Mesodermal cell (in vitro differentiated cells): Measurements from ENCODE around the gene IRF1. TPM values are rescaled to one million over a fixed set of nuclear protein-coding genes. Genes with fewer than 3 reads are reported as not detected.
A peak's percentile ranks its signal among the peaks of the same experiment; 100 is the strongest.
"Not testable (repeated sequence)": the region's sequence is repeated elsewhere in the genome, so short reads cannot be mapped to it uniquely, and the experiment has no call there.

ENCODE experiments used
- H3K27ac ChIP-seq: 2 replicates; pipeline ENCODE4 v1.7.0; 2013; ENCODE audit warnings: mild to moderate bottlenecking, low read depth, low read length, moderate library complexity; ENCODE audit not compliant: severe bottlenecking
- H3K36me3 ChIP-seq: 2 replicates; pipeline ENCODE4 v1.7.1; 2013; ENCODE audit warnings: mild to moderate bottlenecking, low read length, moderate library complexity; ENCODE audit not compliant: control insufficient read depth, insufficient read depth
- H3K4me1 ChIP-seq: one replicate; pipeline ENCODE4 v1.7.1; 2013; ENCODE audit warnings: mild to moderate bottlenecking, low read length; ENCODE audit not compliant: insufficient read depth, control insufficient read depth, poor library complexity, severe bottlenecking
- H3K4me3 ChIP-seq: 2 replicates; pipeline ENCODE4 v1.7.0; 2013; ENCODE audit warnings: low read length, control low read depth, mild to moderate bottlenecking; ENCODE audit not compliant: insufficient read depth, poor library complexity, severe bottlenecking; ENCODE audit errors: extremely low read depth
- H3K9me3 ChIP-seq: 2 replicates; pipeline ENCODE4 v1.7.1; 2013; ENCODE audit warnings: mild to moderate bottlenecking, low read length, moderate library complexity; ENCODE audit not compliant: control insufficient read depth
- WGBS, 2 experiments: methylation state at CpG; one replicate each; pipeline ENCODE4 v1.1.5; 2013; ENCODE audit warnings: missing lambda C conversion rate in 2 of 2; ENCODE audit not compliant: insufficient coverage in 2 of 2; 5-methylcytosine and 5-hydroxymethylcytosine counted together
- polyA plus RNA-seq, 2 experiments: library from polyadenylated mRNA; stranded (reverse); fragments of 50-300 nt; gene quantifications; one replicate each; pipeline ENCODE4 v1.2.3, GENCODE V29; 2013

The IRF1 gene
- polyA plus RNA-seq (2013, experiment 1 of 2) = 11.4 TPM
- 10.0 TPM for polyA plus RNA-seq (2013, experiment 2 of 2)

GRCh38 chr5:132490484-132491367 is at the start of gene IRF1:
Gene IRF1 (minus strand): TSS chr5:132490773. CDS start chr5:132489478, 1,295 bp downstream.
- no peaks in the 10 kb centered on the region for H3K9me3 ChIP-seq
- H3K4me1 ChIP-seq = peaks cover 23% of the 10 kb centered on the region
- H3K36me3 ChIP-seq = peaks cover 19% of the 10 kb centered on the region
- H3K4me3 ChIP-seq = peak within 1 kb of the TSS; percentile 66
- 0 to 2% methylated on average over 48 to 64 of the region's 87 CpGs for WGBS, 2 experiments
- H3K27ac ChIP-seq = peak within 1 kb of the TSS; percentile 80

- 87 to 94% methylated on average over 5 of the region's 5 CpGs for WGBS, 2 experiments
- Histone ChIP-seq H3K27ac (no peak overlapping the region), H3K9me3 (no peaks in the 10 kb centered on the region)
Measured at GRCh38 chr5:132540149-132540548, 49.6 kb upstream of the IRF1 start.

DNA sequence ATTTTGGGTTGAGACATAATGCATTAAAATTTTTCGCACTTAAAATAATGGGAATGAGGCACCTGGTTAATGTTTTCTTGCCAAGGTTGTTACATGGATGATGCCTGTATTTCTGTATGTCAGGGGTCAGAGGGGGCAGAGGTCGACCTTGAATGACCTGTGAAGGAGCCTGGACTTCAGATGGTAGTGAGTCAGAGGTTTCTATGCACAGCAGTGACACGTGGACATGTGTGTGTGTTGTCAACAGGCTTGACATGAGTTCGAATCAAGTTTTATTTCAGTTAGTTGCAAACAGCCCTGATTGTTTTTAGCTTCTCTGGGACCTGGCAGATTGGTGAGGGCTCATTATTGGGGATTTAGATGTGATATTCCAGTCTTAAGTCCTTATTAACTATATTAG is 49.1 kb upstream of the IRF1 start:
- H3K4me1 ChIP-seq = no peaks in the 10 kb centered on the region
- 86 to 96% methylated on average over 3 to 4 of the region's 4 CpGs for WGBS, 2 experiments

More at GRCh38 chr5:132540149-132540548, 49.6 kb upstream of the IRF1 start:
- H3K4me1 ChIP-seq = no peaks in the 10 kb centered on the region
- H3K4me3 ChIP-seq = no peak overlapping the region
- H3K36me3 ChIP-seq = no peaks in the 10 kb centered on the region

GRCh38 chr5:132530946-132531345 is 40.4 kb upstream of the IRF1 start:
- WGBS, 2 experiments = 100% methylated on average over 1 of the region's 4 CpGs; no CpG with 5 or more reads in 1 of the 2 experiments
- Histone ChIP-seq H3K27ac (no peak overlapping the region), H3K4me1 (no peaks in the 10 kb centered on the region), H3K9me3 (no peaks in the 10 kb centered on the region), H3K36me3 (no peaks in the 10 kb centered on the region), H3K4me3 (no peak overlapping the region)

More for the DNA sequence above, 49.1 kb upstream of the IRF1 start:
- no peaks in the 10 kb centered on the region for H3K9me3 ChIP-seq
- H3K27ac ChIP-seq = no peak overlapping the region
- H3K4me3 ChIP-seq = no peak overlapping the region
- H3K36me3 ChIP-seq = no peaks in the 10 kb centered on the region

DNA sequence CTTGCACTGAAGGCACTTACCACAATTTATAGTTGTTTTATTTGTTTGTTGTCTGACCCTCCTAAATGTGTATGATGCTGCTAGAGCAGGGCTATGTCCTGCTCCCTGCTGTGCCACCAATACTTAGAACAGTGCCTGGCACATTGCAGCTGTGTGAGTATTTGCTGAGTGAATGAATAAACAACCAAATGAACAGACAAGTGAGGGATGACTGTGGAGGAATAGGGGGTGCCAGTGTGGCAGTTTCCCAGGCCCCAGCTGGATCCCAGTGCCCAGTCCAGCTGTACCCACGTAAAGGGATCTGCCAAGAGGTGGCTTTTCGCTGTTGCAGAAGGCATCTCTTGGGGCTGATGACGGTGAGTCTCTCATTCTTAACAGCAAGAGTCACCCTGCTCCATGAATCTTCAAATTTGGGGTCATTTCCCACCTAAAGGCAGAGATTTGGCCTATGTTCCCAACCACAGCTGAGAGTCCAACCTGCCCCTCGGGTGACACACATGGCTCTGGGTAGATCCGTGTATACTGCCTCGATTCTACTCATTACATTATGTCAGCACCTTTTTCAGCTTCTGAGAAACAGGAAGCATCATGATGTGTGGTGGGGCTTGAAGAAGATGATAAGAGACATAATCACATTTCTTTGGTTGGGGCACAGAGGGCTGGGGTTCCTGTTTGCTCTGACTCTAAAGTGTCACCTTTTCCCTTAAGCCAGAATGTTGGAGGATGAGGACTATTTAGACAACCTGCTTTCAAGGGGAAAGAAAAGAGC is 38.5 kb upstream of the IRF1 start:
- Histone ChIP-seq H3K36me3 (no peaks in the 10 kb centered on the region), H3K9me3 (no peaks in the 10 kb centered on the region), H3K27ac (no peak overlapping the region), H3K4me3 (no peak overlapping the region), H3K4me1 (no peaks in the 10 kb centered on the region)
- 87 to 90% methylated on average over 3 to 5 of the region's 6 CpGs for WGBS, 2 experiments

DNA sequence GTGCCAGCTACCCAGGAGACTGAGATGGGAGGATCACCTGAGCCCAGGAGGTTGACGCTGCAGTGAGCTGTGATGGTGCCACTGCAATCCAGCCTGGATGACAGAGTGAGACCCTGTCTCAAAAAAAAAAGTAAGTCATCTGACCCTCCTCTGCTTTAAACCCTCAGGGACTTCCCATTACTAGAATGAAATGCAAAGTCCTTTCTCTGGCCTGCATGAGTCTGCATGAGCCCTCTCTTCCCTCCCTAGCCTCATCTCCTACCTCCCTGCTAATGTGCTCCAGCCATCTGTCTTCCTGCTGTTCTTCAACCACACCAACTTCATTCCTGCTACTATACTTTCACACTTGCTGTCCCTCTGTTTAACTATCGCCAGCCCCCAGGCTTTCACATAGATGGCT is 37.4 kb upstream of the IRF1 start:
- H3K4me1 ChIP-seq = no peaks in the 10 kb centered on the region
- H3K36me3 ChIP-seq = no peaks in the 10 kb centered on the region
- WGBS, 2 experiments = 81 to 96% methylated on average over 2 of the region's 2 CpGs

DNA sequence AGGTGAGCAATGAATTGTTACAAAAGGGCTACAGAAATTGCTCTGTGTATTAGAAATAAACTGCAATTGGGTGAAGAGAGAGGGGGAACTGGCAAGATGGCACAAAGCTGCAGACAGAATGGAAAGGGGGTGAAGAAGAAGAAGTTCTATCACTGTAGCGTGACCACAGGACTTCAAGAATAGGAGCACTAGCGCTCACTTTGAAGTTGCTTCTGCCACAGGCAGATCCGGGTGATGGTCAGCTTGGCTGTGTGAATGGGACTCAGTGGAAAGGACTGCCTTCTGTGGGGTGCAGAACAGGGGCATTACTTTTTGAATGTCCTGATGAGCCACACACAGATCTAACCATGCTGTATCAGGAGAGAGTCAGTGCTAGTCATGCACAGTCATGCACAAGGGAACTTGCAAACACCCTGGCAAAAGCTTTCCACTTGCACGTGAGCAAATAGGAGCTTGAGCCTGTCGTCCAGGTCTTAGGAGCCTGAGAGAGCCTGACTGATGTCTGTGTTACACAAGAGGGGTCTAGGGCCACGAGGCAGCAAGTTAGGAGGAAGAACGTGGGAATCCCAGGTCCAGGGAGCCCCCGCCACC is 36.5 kb upstream of the IRF1 start:
- WGBS, 2 experiments = 80% methylated on average over 8 of the region's 8 CpGs

More for the DNA sequence above, 37.4 kb upstream of the IRF1 start:
- no peak overlapping the region for H3K4me3 ChIP-seq
- H3K9me3 ChIP-seq = no peaks in the 10 kb centered on the region
- no peak overlapping the region for H3K27ac ChIP-seq

DNA sequence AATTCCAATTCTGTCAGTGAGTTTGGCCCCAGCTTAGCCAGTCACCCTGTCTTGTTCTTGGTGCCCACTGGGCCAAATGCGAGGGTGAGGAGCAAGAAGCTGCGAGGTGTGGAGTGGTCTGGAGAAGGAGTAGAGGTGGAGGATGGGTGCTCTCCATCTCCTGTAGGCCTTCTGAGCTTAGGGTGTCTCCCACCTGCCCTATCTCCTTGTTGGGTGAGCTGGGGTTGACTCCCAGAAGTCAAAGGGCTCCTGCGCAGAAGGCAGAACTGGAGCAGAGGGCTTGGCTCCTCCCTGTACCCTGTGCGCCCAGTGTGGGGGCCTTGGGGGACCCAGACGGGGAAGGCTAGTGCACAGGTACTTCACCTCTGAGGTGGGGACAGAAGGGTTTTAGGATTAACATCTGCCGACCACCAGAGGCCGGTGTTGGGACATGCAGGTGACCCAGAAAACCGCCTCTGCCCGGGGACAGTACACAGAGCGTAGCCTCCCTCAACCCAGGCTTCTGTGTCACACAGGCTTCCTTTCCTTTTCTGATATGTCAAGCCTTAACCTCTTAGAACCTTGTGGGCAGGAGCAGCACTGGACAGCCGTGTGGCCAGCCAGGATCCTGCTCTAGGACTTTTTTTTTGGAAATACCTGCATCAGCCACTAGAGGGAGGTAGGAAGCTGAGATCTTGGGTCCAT is 35.9 kb upstream of the IRF1 start:
- no peaks in the 10 kb centered on the region for H3K4me1 ChIP-seq
- WGBS, 2 experiments = 23 to 32% methylated on average over 8 to 9 of the region's 11 CpGs
- H3K4me3 ChIP-seq = no peak overlapping the region
- H3K9me3 ChIP-seq = no peaks in the 10 kb centered on the region
- no peaks in the 10 kb centered on the region for H3K36me3 ChIP-seq
- H3K27ac ChIP-seq = no peak overlapping the region

More for the DNA sequence above, 36.5 kb upstream of the IRF1 start:
- no peaks in the 10 kb centered on the region for H3K9me3 ChIP-seq
- H3K4me1 ChIP-seq = no peaks in the 10 kb centered on the region
- no peak overlapping the region for H3K4me3 ChIP-seq
- no peak overlapping the region for H3K27ac ChIP-seq
- H3K36me3 ChIP-seq = no peaks in the 10 kb centered on the region

DNA sequence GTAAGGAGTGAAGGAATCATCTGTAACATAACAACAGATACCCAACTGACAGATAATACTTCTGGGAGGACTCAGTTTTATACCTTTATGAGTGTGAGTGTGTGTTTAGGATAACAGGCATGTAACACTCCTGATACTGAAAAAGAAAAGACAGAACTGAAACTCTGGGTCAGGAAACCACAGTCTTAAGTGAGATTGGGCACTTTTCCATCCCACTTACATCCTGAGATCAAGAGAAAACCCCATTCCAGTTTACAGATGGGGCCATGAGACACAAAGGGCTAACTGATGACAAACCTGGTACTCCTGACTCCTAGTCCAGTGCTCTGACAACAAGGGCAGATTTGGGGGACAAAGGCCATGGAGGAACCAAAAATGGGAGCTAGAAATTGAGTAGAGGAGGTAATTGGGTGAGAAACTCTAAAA is 34.7 kb upstream of the IRF1 start:
- no peaks in the 10 kb centered on the region for H3K9me3 ChIP-seq
- no peaks in the 10 kb centered on the region for H3K4me1 ChIP-seq
- no peak overlapping the region for H3K27ac ChIP-seq
- no peak overlapping the region for H3K4me3 ChIP-seq
- no peaks in the 10 kb centered on the region for H3K36me3 ChIP-seq

DNA sequence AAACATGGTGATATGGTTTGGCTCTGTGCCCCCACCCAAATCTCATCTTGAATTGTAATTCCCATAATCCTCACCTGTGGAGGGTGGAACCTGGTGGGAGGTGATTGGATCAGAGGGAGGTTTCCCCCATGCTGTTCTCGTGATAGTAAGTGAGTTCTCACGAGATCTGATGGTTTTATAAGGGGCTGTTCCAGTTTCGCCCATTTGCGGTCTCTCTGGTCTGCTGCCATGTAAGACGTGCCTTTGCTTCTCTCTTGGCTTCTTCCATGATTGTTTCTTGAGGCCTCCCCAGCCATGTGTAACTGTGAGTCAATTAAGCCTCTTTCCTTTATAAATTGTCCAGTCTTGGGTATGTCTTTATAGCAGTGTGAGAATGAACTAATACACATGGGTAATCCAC is 34.3 kb upstream of the IRF1 start:
- not testable (repeated sequence) for H3K4me1 ChIP-seq, H3K27ac ChIP-seq, H3K9me3 ChIP-seq, H3K4me3 ChIP-seq, H3K36me3 ChIP-seq
- WGBS, 2 experiments = 79 to 91% methylated on average over 4 to 5 of the region's 5 CpGs
